Stimulated activated CD4-positive, alpha-beta T cell treated with anti-CD3 and anti-CD28 coated beads, Interleukin-4, amount 100 ng/mL, for 48 hours (primary cell): Measurements from ENCODE around the gene PPFIA3.

Experiments used
- DNase-seq, 2 donors: peaks; one replicate each; pipeline ENCODE4 v3.0.0-alpha.2; 2020; ENCODE audit warnings: low read depth in 2 of 2

The PPFIA3 gene

DNA sequence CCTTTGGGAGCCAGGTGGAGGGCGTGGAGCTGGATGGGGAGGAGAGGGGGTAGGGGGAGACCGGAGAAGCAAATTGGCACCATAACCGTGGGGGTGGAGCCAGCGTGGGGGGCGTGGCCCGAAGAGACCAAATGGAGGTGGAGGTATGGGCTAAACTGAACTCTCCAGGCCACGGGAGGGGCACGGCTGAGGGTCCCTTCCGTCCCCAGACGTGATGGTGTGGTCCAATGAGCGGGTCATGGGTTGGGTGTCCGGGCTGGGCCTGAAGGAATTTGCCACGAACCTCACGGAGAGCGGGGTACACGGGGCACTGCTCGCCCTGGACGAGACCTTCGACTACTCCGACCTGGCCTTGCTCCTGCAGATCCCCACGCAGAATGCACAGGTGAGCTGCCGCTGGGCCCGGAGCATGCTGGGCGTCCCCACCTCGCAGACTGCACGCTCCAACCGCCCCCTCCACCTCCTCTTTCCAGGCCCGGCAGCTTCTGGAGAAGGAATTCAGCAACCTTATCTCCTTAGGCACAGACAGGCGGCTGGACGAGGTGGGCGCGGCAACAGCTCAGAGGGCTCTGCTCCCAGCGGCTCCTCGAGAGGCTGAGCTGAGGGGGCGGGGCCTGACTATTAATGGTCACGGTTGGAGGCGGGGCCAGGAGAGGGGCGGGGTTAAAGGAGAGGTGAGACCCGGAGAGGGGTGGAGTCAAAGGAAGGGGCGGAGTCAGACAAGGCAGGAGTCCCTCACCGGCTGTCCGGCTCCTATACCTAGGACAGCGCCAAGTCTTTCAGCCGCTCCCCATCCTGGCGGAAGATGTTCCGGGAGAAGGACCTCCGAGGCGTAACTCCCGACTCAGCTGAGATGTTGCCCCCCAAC is 29.7 kb downstream of the PPFIA3 start:
- peak; percentile 79 to 93 for DNase-seq

DNA sequence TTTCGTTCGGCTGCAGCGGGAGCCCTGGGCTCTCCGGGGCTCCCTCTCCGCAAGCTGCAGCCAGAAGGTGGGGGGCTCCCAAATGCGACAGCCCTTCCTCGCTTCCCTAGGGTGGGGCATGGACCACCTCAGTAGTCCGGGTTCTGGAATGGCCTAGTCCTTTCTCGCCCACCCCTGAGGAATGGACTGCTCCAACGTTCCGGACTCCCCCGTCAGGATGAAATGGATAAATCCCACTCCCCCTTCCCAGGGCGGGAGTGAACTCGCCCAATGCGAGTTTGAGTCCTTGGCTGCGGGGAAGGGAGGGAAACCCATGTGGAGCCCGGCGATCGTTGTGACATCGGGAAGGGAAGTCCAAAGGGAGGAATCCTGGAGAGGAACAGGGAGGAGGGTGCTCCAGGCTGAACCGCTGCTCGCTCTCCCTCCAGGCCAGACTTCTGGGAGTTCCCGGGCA is 30.3 kb downstream of the PPFIA3 start:
- DNase-seq: no peak

DNA sequence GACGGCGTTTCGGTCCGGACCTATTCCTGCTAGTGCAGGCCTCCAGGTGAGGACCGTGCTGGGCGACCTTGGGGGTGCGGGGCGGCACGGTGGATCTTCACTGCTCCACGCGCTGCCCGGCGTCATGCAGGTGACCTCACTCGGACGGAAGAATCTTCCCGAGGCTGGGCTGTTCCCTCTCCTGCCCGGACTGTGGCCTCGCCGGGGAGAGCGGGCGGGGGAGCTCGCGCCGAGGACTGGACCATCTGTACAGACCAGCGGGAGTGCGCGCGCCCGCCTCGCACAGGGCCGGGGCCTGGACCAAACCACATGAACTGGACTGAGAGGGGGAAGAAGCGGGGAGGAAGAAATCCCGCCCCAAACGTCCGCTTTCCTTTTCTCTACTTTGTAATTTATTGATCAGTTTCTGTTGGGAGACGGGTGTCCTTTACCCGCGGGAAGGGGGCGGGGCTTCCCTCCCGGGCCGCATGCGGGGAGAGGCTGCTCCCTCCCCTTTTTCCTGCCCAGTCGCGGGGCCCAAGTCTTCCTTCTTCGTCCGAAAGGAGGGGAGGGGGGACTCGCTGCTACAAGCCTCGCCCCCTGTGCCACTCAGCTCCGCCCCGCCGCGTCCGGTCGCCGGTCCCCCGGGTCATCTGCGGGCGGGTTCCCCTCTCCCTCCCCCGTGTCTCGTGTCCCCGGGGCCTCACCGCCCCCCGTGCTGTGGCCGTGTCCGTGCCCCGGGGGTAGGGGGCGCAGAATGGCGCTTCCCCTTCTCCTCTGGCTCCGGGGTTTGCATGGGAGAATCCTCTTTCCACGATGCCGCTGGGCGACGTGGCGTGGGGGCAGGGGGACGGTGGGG is 31.0 kb downstream of the PPFIA3 start:
- peak in 1 of 2 donors; percentile 20 for DNase-seq

DNA sequence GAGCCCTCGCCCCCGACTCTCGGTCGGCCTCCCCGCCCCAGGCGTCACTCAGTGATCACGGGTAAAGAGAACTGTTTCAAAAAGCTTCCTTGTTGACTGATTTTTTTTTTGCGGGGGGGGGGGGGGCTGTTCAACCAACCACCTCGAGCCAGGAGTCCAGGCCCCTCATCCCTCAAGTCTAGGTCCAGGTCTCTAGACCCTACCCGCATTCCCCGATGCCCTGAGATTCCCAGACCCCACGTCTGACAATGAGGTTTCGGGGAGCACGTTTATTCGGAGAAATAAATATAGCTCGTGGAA is 31.6 kb downstream of the PPFIA3 start:
- DNase-seq: no peak

DNA sequence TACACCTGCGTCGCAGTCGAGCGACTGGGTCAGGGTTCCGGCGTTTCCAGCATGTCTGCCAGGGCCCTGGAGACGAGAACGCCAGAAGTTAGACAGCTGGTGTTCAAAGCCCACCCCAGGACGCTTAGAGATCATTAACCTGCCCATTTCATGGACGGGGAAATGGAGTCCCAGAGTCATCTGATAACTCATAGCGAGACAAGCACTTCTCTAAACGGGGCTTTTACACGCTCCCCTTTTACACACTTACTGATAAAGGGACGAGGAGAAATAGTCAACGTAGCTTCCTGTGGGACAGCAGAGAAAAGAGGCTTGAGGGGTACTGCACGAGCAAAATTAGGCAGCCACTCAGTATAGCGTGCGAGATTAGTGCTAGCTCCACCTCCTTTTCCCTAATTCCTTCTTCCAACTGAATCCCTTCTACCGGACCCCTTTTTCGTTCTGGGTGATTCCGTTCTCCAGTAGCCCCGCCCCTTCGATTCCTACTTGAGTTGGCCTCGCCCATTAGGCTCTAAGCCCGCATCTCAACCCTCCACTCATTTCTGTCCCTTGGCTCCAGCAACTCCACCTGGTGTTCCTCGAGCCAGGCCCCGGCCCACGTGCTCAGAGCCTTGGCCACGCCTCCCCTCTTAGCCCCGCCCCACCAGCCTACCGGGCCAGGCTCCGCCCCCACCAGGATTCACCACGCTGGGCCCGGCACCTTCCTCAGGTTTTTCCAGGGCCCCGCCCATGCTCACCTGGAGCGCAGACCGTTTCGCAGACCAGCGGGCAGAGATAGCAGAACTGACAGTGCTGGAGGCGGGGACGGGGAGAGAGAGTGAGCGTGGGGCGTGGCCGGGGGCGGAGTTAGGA is 32.1 kb downstream of the PPFIA3 start:
- peak in 1 of 2 donors; percentile 56 for DNase-seq

DNA sequence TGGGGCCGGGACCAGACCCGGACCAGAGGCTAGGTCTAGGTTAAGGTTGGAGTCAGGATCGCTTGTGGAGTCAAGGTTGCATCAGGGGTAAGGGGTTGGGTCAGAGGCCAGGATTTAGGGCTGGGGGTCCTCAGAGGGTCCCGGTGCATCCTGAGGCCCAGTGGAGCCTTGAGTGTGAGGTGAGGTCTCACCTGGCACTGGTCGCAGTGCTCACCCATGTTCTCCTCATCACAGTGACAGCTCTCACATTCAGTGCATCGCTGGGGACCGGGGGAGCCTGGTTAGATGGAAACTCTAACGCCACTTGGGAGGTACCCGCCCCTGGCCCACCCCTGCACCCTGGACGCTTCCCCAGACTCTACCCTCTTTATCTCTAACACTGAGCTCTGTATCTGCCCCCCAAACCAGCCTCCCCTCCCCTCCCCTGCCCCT is 32.8 kb downstream of the PPFIA3 start:
- no peak for DNase-seq

DNA sequence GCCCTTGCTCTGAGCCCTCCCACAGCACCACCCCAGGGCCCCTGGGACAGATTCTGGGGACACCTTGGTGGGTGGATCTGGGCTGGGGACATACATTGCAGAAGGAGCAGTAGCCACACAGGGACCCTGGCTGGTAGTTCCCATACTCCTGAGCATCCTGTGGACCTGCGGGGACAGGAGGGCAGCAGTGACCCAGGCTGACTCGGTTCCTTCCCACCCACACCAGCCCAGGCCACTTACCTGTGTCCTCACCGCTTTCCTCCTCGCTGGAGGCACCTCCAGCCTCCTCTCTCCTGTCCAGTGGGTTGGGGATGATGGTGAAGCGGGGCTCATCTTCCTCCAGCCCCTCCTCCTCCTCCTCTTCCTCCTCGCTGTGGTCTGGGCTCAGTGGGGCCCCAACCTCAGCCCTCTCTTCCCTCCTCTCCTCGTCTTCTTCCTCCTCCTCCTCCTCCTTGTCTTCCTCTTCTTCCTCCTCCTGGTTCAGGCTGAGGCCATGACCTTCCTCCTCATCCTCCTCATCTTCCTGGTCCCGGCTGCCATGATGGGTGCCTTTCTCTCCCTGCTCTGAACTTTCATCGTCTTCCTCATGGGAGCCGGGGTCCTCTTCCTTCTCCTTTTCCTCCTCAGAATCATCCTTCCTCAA is 33.9 kb downstream of the PPFIA3 start:
- no peak for DNase-seq

DNA sequence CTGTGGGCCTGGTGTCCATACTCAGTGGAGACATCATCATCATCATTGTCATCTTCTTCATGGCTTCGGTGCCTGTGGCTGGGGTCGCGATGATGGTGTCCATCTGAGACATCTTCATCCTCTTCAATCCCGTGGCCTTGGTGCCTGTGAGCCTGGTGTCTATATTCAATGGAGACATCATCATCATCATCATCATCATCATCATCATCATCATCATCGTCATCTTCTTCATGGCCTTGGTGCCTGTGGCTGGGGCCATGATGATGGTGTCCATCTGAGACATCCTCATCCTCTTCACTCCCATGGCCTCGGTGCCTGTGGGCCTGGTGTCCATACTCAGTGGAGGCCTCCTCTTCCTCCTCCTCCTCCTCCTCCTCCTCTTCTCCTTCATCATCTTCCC is 34.9 kb downstream of the PPFIA3 start:
- no peak for DNase-seq

DNA sequence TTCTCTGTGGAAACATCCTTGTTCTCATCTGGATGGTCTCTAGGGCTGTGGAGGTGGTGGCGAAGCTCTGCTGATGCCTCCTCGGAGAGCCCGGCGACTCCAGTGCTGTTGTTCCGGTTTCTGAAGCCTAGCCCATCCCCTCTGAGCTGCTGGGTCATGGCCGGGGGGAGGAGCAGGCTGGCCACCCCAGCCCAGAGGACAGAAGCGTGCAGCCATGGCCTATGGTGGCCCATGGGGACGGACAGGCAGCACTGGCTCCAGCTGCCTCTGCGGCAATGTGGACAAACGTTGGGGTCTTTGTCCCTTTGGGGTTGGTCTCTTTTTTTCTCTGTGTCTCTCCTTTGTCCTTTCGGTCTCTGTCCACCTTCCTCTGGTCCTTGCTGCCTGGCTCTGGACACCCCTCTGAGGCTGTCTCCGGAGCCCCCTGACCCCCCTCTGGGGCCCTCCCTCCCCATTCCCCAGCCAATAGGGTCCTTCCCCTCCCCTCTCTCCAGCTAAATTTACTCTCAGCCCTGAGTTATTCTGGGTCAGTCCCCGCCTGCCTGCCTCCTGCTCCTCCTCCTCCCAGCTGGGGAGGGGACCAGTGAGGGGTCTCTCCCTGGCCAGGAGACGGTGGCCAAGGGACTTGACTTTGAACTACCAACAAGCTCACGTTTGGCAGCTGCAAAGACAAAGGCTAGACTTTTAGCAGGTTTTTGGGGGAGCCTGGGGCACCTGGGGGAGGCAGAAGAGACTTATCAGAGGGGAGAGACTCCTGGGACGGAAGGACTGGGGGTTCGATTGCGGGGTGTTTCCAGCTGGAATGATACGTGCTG is 35.9 kb downstream of the PPFIA3 start, which contains the start of gene HRC:
TSS of gene HRC (minus strand) at position 392 of the 815 bp plus-strand sequence. CDS start at position 233, 159 bp downstream.
- DNase-seq: no peak

DNA sequence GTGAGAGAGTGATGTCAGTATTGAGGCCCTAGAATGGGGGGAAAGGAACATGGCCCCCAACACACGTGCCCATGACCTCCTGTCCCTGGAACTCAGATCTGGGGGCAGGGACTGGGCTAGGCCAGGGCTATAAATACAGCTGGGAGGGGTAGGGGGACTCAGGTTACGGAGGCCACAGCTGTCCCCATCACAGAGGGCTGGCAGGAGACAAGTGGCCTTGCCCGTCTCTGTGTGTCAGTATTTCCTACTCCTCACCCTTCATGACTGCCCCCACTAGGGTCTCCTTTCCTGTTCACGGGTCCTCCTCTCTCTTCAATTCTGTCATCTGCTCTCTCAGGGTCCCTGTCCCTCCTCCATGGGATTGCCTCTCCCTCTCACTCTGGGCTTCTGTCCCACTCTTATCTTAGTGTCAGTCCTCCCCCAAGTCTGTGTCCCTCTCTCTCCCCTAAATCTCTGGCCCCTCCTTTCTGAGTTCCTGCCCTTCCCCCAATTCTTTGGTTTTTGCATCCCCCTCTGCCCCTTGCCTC is 36.5 kb downstream of the PPFIA3 start:
- no peak for DNase-seq

DNA sequence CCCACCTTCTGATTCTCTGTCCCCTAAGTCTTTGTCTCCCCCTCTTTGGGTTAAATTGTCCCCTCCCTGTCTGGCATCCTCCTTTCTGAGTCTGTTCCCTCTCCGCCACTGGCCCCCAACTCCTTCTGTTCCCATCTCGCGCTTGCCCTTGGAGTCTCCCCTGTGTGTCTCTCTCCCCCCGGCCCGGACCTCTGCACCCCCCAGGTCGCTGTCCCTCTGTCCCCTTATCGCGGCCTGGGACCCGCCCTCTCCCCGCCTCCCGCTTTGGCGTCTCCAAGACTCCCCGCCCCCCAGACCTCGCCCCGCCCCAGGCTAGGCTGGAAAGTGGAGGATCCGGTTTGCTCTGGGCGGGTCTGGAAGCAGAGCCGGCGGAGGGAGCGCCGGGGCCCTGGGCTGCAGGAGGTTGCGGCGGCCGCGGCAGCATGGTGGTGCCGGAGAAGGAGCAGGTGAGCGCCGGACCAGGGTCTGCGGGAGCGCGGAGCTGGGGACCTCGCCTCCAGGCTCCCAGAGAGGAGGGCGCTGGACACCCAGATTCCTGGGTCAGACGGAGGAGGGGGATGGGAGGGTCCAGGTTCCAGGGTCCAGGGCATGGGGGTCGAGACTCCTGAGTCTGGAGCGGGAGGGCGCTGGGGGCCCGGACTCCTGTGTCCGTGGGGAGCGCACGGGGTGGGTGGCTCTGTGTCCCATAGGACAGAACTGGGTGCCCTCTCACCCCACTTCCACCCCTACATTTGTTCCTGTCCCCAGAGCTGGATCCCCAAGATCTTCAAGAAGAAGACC is 38.3 kb downstream of the PPFIA3 start, which contains the start of gene TRPM4:
TSS of gene TRPM4 (plus strand) at position 348 of the 780 bp plus-strand sequence. CDS start at position 423, 75 bp downstream.
- peak; percentile 60 to 63 for DNase-seq

DNA sequence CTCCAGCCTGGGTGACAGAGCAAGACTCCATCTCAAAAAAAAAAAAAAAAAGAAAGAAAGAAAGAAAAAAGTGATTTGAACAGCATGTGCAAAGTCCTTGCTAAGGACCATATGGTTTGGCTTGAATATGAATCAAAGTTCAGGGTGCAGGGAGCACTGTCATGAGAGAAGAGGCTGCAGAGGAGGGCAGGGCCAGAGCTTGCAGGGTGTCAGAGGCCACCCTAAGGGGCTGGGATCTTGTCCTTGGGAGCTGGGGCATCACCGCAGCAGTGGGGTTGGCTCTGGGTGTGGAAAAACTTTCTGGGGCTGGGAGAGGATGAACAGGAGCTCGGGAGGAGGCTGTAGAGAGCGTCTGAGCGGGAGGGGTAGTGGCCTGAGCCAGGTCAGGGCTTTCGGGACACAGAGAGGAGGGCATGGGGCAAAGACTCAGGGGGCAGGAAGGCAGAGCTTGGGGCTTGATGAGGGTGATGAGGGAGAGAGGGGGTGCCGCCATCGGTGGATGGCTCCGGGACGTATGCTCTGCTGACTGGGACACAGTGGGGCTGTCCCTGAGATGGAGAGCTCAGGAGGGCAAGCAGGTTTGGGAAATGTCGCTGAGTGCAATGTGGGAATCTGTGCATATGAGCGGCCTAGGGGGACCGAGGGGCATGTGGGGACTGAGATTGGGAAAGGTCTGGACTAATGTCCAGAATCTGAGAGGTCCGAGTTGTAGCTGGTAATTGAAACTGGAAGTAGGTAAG is 41.3 kb downstream of the PPFIA3 start:
- no peak for DNase-seq

DNA sequence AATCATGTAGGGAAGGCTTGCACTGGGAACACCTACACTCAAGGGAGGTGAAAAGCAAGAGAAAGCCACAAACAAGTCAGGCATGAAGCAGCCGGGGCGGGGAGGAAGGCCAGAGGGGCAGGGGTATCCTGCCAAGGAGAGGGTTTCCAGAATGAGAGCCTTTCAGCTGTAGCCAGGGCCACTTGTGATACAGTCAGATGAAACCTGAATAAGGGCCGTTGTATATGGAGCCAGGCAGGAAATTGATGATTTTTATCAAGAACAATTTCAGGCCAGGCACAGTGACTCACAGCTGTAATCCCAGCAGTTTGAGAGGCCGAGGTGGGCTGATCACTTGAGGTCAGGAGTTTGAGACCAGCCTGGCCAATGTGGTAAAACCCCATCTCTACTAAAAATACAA is 42.6 kb downstream of the PPFIA3 start:
- no peak for DNase-seq

DNA sequence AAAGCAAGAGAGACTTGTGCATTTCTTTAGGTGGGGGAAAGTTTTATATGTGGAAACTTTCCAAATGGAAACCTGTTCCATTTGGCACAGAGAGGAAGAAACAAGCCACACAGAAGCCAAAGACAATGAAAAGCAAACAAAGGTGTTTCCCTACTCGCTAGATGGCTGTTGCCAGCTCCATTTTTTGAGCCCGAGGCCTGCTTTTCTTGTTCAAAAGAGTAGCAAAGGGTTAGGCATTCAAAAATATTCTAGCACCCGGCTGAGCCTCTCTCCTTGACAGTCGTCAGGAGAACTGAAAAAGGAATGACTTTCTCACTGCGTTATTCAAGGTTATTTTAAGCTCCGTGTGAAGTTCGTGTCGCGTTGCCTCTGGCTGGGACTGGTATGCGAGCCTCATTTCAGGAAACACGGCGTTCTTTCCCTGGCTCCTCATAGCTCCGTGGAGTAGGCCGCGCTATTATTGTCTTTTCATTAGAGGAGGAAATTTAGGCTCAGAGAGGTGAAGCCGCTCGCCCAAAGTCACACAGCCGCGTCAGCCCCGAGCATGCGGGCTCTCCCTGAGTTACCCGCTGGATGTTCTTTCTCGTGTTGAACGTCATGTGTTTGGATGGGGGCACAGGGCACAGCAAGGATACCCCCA is 45.9 kb downstream of the PPFIA3 start:
- no peak for DNase-seq

DNA sequence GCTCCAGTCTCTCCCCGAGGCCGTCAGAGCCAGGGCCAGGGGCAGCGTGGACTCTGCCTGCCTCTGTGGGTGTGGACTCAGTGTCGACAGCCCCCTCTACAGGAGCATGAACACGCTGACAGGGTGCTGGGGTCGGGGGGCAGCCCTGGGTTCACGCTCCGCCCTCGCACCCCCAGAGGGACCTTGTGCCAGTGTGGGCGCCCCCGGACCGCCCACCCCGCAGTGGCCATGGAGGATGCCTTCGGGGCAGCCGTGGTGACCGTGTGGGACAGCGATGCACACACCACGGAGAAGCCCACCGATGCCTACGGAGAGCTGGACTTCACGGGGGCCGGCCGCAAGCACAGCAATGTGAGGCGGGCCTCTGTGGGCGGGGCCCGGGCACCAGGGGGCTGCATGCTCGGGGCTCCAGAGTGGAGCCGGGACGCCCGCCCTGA is 46.5 kb downstream of the PPFIA3 start:
- no peak for DNase-seq

DNA sequence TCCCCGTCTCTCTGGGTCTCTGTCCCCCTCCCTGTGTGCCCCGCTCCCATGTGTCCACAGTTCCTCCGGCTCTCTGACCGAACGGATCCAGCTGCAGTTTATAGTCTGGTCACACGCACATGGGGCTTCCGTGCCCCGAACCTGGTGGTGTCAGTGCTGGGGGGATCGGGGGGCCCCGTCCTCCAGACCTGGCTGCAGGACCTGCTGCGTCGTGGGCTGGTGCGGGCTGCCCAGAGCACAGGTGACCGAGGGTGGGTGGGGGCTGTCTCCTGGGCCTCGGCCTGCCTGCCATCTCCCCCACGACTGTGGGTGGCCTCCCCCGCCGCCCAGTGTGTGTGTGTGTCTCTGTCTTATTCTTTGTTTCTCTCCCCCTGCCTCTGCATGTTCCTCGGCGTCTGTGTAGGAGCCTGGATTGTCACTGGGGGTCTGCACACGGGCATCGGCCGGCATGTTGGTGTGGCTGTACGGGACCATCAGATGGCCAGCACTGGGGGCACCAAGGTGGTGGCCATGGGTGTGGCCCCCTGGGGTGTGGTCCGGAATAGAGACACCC is 48.6 kb downstream of the PPFIA3 start:
- no peak for DNase-seq

DNA sequence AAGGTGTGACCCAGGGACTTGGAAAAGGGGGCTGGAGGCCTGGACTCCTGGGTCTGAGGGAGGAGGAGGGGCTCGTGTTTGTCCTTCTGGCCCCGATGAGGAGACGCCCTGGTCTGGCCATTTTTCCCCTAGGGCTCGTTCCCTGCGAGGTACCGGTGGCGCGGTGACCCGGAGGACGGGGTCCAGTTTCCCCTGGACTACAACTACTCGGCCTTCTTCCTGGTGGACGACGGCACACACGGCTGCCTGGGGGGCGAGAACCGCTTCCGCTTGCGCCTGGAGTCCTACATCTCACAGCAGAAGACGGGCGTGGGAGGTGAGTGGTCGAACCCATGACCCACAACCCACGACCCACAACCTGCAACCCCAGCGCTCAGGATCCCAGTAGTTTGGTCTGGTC is 49.1 kb downstream of the PPFIA3 start:
- no peak for DNase-seq

DNA sequence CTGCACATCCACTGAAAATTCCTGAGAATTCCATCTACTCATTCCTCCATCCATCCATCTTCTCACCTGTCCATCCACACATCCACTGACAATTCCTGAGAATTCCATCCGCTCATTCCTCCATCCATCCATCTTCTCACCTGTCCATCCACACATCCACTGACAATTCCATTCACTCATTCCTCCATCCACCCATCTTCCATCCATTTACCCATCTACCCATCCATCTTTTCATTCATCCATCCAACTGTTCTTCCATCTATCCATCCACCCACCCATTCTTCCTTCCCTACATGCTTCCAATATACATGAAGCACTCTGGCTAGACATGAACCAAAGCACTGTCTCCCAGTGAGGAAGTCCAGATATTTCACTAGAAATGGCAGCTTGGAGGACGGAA is 53.9 kb downstream of the PPFIA3 start:
- DNase-seq: no peak
